BJ (cell line): ENCODE data around the gene ARHGAP26. TPM values are rescaled to one million over a fixed set of nuclear protein-coding genes. Genes with fewer than 3 reads are reported as not detected.

Source experiments
- CTCF ChIA-PET: fragments of 350-600 bp; formaldehyde crosslinking; extraction: SDS; loops from one replicate; lab custom pipeline; 2021; ENCODE audit warnings: antibody characterized with exemption, inconsistent platforms; lab: Yijun Ruan, JAX
- POLR2A ChIA-PET: fragments of 300-600 bp; sonication (Branson Sonifier 250); formaldehyde crosslinking; extraction: SDS; loops from one replicate; lab custom pipeline; 2021; ENCODE audit warnings: antibody characterized with exemption; lab: Charles Lee
- DNase-seq: peaks from one replicate; pipeline ENCODE4 v3.0.0-alpha.2; 2011; ENCODE audit warnings: low read depth
- H3K27me3 ChIP-seq: 2 replicates; pipeline ENCODE4 v1.6.0; 2011; ENCODE audit warnings: low read length; ENCODE audit not compliant: control insufficient read depth, insufficient read depth
- H3K36me3 ChIP-seq: 2 replicates; pipeline ENCODE4 v1.5.1; 2011; ENCODE audit warnings: low read length; ENCODE audit not compliant: control insufficient read depth, insufficient read depth
- H3K4me3 ChIP-seq: 2 replicates; pipeline ENCODE4 v1.5.1; 2011; ENCODE audit warnings: low read depth, mild to moderate bottlenecking, control low read depth, low read length
- CTCF ChIP-seq: IDR thresholded peaks from 2 replicates; pipeline ENCODE4 v1.5.1; 2011; ENCODE audit warnings: low read depth, mild to moderate bottlenecking, control low read depth, inconsistent platforms, low read length, moderate library complexity; ENCODE audit not compliant: insufficient read depth
- polyA plus RNA-seq: library from polyadenylated mRNA; depleted of rRNA; stranded (reverse); fragments of >200 nt; gene quantifications from 2 replicates; pipeline ENCODE4 v1.2.3, GENCODE V29; 2011

ARHGAP26 gene
- polyA plus RNA-seq, 1 experiment, result 4.8 TPM

- no peak for TF ChIP-seq CTCF
- H3K36me3 ChIP-seq, result no peaks in the 10 kb centered on the region
- POLR2A ChIA-PET, result no interaction called here
- H3K4me3 ChIP-seq, result no peak overlapping the region
- DNase-seq, result no peak
- no peaks in the 10 kb centered on the region for H3K27me3 ChIP-seq
- CTCF ChIA-PET, result interaction anchor here (0.6 to 2.0 kb wide), 3 partner anchors 9 to 182 kb away, joined by 3 to 5 read pairs (median 4); no protein-coding TSS in a partner anchor
Measured at GRCh38 chr5:143222287-143223231, 452.4 kb downstream of the ARHGAP26 start.

GRCh38 chr5:143224672-143225071, 454.5 kb downstream of the ARHGAP26 start:
- no peak for TF ChIP-seq CTCF
- H3K27me3 ChIP-seq, result no peaks in the 10 kb centered on the region
- H3K36me3 ChIP-seq, result no peaks in the 10 kb centered on the region
- ChIA-PET CTCF (interaction anchor here (1.0 to 1.2 kb wide), 3 partner anchors 24 to 162 kb away, joined by 3 to 4 read pairs (median 3); no protein-coding TSS in a partner anchor), POLR2A (no interaction called here)
- H3K4me3 ChIP-seq, result no peak overlapping the region
- no peak for DNase-seq

GRCh38 chr5:143225511-143225910, 455.3 kb downstream of the ARHGAP26 start:
- ChIA-PET CTCF (interaction anchor here (1.2 kb wide), 2 partner anchors 12 to 36 kb away, joined by 3 read pairs; no protein-coding TSS in a partner anchor), POLR2A (no interaction called here)
- DNase-seq, result no peak
- Histone ChIP-seq H3K36me3 (no peaks in the 10 kb centered on the region), H3K27me3 (no peaks in the 10 kb centered on the region), H3K4me3 (no peak overlapping the region)
- TF ChIP-seq CTCF, result no peak

- ChIA-PET POLR2A (interaction anchor here (0.5 to 0.6 kb wide), 2 partner anchors 27 to 171 kb away, joined by 4 to 5 read pairs; no protein-coding TSS in a partner anchor), CTCF (interaction anchor here (0.6 to 1.2 kb wide), 2 partner anchors 13 to 60 kb away, joined by 3 read pairs; no protein-coding TSS in a partner anchor)
- DNase-seq, result no peak
- Histone ChIP-seq H3K36me3 (no peaks in the 10 kb centered on the region), H3K4me3 (no peak overlapping the region), H3K27me3 (no peaks in the 10 kb centered on the region)
- no peak for TF ChIP-seq CTCF
Measured at GRCh38 chr5:143226361-143226760, 456.2 kb downstream of the ARHGAP26 start.

- ChIA-PET POLR2A (interaction anchor here (0.6 kb wide), 1 partner anchor 28 kb away, joined by 4 read pairs; no protein-coding TSS in a partner anchor), CTCF (interaction anchor here (0.6 kb wide), 1 partner anchor 59 kb away, joined by 3 read pairs; no protein-coding TSS in a partner anchor)
- H3K27me3 ChIP-seq, result no peaks in the 10 kb centered on the region
- TF ChIP-seq CTCF, result no peak
- DNase-seq, result no peak
- H3K36me3 ChIP-seq, result no peaks in the 10 kb centered on the region
- no peak overlapping the region for H3K4me3 ChIP-seq
Measured at GRCh38 chr5:143226872-143227271, 456.7 kb downstream of the ARHGAP26 start.
